DOHH2 (cell line): ENCODE data around the gene PRDM2.

Experiments
- EZH2phosphoT487 ChIP-seq: fragments of 200-600 bp; sonication (generic); IDR thresholded peaks from 2 replicates; pipeline ENCODE4 v1.6.1; 2017; ENCODE audit warnings: borderline replicate concordance, mild to moderate bottlenecking, antibody characterized with exemption, low read length, moderate library complexity, mixed read lengths
- TF ChIP-seq, protein P1 (sequence below): fragments of 200-600 bp; sonication (generic); IDR thresholded peaks from one replicate; pipeline ENCODE4 v1.5.1; 2014; ENCODE audit warnings: antibody characterized with exemption, mild to moderate bottlenecking, low read depth, low read length; ENCODE audit not compliant: poor library complexity, severe bottlenecking

DNA sequence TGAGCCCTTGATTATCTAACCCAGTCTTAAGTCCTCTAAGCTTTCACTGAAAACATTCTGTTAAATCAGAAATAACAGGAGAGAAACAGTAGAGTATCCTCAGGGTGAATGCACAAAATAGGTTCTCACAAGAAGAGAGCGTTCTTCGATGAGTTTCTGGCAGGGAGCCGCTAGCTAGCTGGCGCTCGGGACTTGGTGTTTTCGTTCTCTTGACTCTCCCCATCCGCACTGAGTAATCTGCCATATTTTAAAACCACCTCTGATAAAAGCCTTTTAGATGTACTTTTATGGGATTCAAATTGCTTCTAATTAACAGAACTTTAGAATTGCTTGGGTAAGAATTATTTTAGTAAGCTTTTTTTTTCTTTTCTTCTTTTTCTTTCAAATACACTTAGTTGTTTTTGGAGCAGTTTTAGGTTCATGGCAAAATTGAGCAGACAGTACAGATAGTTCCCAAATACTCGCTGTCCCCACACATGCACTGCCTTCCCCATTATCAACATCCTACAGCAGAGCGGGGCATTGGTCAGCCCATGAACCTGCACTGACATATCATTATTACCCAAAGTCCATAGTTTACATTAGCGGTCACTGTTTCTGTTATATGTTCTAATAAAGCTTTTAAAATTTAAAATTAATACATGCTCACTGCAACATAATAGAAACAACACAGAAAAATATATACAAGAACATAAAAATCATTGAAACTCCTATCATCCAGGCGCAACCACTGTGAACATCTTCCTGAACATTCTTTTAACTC is 35.4 kb downstream of the PRDM2 start:
- TF ChIP-seq, protein P1, sequence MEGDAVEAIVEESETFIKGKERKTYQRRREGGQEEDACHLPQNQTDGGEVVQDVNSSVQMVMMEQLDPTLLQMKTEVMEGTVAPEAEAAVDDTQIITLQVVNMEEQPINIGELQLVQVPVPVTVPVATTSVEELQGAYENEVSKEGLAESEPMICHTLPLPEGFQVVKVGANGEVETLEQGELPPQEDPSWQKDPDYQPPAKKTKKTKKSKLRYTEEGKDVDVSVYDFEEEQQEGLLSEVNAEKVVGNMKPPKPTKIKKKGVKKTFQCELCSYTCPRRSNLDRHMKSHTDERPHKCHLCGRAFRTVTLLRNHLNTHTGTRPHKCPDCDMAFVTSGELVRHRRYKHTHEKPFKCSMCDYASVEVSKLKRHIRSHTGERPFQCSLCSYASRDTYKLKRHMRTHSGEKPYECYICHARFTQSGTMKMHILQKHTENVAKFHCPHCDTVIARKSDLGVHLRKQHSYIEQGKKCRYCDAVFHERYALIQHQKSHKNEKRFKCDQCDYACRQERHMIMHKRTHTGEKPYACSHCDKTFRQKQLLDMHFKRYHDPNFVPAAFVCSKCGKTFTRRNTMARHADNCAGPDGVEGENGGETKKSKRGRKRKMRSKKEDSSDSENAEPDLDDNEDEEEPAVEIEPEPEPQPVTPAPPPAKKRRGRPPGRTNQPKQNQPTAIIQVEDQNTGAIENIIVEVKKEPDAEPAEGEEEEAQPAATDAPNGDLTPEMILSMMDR = no peak
- TF ChIP-seq EZH2phosphoT487 = no peak
